Stimulated activated CD8-positive, alpha-beta memory T cell treated with anti-CD3 and anti-CD28 coated beads, Interleukin-7, amount 100 ng/mL, for 4 hours (primary cell): ENCODE data around the gene NDUFB10.
"Not testable (repeated sequence)": the region's sequence is repeated elsewhere in the genome, so short reads cannot be mapped to it uniquely, and the experiment has no call there.

Experiments
- DNase-seq, 2 donors: peaks; one replicate each; pipeline ENCODE4 v3.0.0-alpha.2; 2020; ENCODE audit warnings: low read depth in 2 of 2

Gene NDUFB10

DNA sequence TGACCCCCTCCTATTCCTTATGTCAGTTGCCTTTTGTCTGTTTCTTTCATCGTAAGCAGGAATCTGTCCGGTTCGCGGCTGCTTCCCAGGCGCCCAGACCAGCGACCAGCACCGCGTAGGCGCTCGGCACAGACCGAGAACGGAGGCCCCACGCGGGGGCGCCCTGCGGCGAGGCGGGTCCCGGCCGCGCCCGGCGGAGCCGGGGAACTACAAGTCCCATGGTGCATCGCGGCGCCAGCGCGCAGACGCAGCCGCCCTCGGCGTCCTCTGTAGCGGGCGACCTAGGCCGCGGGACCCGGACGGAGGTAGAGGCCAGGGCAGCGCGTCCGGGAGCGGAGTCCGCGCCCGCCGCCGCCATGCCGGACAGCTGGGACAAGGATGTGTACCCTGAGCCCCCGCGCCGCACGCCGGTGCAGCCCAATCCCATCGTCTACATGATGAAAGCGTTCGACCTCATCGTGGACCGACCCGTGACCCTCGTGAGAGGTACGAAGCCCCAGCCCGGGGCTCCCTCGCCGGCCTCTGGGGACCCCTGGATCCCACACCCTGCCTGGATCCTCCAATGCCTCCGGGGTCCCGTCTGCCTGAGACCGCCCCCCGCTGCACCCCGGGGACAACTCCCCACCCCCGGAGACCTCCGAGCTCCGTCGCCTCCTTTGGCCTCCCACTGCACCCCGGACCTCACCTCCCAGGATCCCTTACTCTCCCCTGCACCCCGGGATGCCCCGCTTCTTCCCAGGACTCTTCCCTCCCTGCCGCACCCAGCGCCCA is at the start of gene NDUFB10:
TSS of gene NDUFB10 (plus strand) at position 270 of the 771 bp plus-strand sequence. CDS start at position 357, 87 bp downstream.
- DNase-seq, result peak; percentile 72 to 87

DNA sequence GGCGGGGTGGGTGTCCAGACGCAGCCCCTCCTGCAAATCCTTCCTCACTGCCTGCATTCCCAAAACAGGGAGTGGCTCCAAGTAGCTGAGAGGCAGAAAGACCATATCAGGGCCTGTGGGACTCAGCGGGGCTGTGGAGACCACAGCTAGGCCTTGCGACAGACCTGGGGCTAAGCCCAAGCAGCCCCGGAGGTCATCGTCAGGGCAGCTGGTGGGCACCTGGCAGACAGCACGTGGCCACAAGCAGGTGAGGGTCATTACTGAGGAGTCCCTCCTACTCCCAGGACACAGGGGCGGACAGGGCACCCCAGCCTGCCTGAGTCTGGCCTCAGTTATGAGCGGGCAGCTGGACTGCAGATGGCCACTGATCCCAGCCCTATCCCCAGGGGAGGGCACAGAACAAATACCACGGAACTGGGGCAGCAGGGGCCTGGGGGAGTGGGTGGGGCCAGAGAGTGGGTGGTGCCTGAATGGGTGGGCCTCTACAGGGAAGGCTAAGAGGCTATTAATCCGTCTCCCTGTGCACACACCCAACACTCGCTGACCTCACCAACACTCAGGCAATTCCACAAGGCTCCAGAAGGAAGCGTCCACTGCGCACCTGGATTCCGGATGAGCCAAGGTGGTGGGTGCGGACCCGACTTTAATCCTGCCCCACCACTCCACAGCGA is 49.6 kb upstream of the NDUFB10 start:
- no peak for DNase-seq

DNA sequence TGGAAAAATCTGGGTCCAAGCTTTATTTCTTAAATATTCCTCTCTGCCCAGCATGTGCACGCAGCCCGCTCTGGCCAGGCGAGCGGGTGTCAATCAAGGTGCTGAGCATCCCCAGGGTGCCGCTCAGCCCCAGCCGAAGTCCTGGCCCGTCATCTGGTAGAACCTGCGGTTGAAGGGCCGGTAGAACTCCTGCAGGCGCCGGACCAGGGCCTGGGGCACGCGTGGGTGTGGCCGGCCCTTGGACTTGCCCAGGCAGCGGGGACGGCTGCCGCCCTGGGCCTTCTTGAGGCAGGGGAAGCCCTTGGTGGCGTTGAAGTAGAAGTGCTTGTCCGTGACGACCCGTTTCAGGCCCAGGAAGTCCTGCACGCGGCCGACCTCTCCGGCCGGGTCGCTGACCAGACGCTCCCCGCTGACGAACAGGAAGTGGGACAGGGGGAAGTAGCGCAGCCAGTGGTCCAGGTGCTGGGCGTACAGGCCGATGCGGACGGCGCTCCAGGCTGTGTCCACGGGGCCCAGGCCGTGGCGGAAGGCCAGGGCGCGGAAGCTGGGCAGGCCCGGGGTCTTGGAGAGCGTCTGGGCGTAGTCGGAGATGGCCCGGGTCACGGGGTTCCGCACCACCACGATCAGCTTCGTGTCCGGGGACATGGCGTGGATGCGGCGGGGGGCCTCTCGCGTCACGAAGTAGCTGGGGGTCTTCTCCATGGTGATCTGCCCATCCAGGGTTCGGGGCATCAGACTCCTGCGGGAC is 47.7 kb upstream of the NDUFB10 start:
- no peak for DNase-seq

DNA sequence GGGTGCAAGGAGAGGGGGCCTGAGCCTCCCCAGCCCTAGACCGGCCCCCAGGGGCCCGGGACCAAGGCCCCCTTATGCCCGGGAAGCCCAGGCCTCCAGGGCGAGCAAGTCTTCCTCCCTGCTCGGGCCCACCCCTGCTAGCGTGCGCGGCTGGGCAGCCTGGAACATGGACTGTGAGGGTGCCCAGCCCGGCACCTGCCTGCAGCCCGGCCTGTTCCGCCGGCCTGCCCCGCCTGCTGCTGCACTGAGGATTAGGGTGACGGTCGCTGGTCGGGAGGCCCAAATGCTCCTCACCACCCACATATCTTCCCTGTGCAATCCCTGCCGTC is 47.2 kb upstream of the NDUFB10 start:
- no peak for DNase-seq

DNA sequence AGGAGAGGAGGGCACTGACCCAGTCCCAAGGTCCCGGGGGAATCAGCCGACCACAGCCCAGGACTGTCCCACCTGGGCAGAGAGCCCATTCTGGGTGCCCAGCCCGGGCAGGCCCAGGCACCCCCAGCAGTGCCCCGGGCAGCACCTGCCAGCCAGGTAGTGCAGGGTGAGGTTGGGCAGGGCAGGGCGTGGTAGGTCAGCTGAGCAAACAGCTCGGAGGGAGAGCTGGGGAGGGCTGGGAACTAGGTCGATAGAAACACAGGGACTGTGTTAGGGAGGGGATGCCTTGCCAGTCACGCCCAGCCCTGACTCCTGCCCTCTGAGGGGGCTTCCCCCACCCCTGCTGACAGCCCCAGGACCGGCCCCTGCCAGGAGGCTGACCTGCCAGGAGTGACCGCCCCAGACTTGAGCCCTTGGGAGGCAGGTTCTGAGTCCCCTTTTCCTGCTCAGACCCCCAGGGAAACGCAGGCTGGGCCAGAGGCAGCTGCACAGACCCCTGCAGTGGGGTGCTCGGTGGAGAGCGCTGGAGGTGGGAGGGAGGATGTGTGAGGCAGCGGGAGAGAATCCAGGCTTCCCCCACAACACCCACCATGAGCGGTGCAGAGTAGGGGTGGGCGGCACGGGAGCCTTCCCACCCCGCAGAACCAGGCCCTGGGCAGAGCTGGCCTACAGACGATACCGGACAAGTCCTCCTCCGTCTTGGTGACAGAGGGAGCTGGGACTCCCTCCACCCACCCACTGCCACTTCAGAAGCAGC is 45.8 kb upstream of the NDUFB10 start:
- no peak for DNase-seq

DNA sequence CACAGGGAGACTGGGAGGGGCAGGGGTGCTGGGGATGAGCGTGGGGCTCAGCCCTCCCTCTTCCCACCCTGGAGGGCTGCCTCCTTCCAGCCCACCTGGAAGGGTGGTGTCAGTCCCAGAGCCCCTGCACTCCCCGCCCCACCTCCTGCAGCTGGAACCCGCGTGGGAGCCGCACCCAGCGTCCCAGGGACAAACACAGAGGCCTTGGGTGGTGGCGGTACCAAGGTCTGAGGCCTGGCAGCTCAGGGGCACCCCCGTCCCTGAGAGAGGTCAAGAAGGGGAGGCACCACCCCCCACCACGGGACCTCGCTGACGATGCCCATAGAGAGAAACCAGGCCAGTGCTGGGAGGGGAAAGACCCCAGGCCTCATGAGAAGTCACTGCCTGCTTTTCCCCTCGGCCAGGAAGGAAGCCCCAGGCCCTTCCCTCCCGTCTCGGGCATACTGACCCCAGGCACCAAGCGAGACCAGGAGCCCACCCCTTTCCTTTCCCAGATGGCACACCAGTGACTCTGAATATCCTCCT is 45.2 kb upstream of the NDUFB10 start:
- no peak for DNase-seq

DNA sequence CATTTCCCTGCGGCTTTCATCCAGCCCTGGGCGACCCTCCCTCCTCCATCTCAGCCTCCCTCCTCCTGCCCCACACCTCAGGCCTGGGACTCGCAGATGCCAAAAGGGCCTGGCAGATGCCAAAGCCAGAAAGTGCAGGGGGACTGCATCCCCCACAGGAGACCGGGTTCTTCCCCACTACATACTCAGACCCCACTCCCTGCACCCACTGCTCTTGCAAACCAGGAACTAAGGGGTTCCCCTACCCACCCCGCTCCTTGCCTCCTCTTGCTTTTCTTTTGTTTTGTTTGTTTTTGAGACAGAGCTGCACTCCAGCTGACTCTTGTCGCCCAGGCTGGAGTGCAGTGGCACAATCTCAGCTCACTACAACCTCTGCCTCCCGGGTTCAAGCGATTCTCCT is 44.4 kb upstream of the NDUFB10 start:
- no peak for DNase-seq

DNA sequence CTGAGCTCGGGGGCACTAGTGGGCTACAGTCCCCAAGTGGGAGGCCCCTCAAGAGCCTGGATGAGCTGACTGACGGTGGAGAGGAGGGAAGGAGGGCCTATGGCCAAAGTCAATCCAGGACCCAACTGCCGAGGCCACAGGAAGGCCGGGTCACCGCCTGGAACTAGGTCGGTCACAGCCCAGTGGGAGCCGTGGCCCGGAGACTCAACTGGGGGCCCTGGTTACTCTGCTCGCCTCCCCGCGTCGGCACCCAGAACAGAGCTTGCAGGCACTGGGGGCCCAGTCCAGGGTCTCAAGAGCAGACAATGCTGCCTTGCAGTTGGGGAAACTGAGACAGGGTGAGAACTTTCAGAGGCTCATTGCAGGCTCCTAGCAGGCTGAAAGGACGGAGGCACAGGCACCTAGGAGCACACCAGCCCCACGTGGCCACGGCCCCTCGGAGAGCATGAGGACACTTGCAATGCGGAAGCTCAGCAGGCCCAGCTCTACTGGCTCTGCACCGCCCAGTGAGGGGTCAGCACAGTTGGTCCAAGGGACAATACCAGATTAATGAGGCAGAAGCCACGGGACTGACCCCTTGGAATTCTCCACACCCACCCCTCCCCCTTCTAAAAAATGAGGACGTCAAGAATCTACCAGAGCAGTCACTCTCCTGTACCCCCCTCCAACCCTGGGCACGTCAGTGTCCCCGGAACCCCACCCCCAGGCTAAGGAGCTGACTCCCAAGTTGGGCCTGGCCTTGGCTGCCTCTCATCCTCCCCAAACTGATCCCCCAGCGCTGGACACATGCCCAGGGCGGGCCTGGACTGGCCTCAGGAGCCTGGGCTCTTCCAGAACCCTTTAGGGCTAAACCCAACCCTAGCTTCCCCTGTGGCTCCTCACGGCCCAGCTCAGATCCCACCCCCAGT is 43.4 kb upstream of the NDUFB10 start:
- DNase-seq, result no peak

DNA sequence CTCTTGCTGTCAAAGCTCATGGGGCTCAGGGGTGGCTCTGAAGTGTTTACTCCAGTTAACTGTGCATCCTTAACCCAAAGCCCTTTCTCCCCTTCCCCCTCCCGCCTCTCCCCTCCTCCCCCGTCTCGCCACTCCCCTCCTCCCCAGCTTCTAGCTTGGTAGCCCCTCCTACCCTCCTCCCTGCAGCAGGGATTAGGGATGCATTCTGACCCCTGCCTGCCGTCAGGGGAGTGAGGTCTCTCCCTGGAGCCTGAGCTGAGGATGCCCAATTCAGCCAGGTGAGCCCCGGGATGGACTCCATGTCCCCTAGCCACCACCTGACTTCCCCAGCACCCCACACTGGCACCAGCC is 42.7 kb upstream of the NDUFB10 start:
- no peak for DNase-seq

DNA sequence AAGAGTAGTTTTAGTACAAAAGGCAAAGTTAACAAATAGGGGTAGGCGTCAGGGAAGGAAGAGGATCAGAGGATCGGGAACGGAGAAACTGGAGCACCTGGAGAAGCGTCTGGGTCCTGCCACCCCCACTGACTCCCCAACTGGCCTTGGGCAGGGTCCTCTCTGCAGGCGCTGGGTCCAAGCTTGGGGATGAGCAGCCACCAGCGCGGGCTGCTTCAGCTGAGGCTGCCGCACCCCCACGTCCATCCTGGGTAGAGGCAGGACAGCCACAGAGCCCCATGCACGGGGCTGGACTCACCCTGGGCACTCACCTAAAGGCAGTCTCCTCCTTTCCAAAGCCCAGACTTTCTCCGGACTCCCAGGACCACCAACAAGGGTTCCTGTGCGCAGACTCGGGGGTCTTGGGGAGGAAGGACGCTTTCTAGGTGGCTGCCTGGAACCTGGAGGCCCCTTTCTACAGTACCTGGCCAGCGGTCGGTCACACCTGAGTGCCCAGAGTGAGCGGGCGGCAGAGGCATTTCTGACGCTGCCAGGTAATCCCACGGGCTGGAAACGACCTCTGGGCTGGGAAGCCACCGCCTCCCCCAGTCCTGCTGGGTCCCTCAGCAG is 42.2 kb upstream of the NDUFB10 start:
- no peak for DNase-seq

DNA sequence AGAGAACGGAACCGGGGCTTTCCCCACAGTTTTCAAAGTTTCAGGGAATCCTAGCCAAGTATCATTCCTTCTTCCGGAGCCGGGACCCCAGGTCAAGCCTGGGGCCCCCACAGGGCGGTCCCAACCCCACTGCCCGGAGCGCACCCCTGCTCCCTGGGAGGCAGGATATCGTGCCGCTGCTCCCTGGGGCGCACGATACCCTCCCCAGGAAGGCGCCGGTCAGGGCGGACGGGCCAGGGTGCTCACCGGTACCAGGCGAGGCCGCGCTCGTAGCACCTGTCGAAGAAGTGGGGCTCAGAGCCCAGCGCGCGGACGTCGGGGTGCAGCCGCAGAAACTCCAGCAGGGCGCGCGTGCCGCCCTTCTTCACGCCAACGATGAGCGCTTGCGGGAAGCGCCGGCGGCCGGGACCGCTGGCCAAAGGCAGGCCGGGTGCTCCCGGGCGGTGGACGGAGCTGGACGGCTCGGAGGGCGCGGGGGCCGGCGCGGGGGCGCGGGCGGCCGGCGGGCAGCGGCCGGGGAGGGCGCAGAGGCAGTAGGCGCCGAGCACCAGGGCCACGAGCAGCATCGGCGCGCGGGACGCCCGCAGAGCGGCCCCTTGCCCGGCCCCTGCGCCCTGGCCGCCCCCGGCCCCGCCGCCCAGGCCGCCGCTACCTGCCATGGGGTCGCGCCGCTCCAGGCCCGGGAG is 41.5 kb upstream of the NDUFB10 start:
- DNase-seq, result no peak

DNA sequence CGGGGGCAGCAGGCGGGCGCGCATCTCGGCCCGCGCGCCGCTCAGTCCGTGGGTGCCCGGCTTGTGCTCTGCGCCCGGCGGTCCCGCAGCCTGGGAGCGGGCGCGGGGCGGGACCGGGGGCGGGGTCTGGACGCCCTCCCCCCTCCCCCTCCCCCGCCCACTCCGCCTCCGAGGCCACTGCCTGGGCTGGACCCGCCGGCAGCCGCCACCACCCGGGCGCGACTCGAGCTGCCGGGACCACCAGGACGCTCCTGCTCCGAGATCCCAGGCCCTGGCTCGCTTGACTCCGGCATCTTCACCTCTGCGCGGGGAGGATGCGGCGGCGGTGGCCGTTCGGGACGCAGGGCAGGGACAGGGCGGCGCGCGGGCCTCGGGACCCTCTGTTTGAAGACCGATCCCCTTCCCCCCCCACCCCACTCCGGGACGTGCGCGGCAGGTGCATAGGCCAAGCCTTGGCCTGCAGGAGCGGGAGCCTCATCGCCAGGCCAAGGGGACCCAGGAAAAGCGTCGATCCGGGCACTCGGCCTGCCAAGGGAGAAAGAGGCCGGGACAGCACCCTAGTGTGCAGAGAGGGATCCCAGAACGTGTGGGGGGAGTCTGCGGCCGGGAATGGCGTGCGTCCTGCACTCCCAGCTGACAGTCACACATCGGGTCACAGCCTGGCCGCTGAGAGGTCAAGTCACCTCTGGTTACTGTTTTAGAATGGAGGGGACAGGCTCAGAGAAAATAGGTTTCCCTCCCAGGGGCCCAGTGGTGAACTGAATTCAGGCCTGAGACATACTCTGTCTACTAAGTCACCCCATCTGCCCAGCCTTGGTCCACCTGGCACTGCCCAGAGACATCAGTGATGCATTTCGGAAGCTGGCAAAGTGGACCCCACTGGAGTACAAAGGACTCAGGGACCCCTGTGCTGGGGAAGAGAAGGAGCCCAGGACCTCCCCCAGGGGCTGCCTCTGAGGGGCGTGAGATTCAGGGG is 40.7 kb upstream of the NDUFB10 start, which contains the start of gene HS3ST6:
TSS of gene HS3ST6 (minus strand) at position 65 of the 976 bp plus-strand sequence. CDS start 92 bp downstream, outside the sequence.
- no peak for DNase-seq

DNA sequence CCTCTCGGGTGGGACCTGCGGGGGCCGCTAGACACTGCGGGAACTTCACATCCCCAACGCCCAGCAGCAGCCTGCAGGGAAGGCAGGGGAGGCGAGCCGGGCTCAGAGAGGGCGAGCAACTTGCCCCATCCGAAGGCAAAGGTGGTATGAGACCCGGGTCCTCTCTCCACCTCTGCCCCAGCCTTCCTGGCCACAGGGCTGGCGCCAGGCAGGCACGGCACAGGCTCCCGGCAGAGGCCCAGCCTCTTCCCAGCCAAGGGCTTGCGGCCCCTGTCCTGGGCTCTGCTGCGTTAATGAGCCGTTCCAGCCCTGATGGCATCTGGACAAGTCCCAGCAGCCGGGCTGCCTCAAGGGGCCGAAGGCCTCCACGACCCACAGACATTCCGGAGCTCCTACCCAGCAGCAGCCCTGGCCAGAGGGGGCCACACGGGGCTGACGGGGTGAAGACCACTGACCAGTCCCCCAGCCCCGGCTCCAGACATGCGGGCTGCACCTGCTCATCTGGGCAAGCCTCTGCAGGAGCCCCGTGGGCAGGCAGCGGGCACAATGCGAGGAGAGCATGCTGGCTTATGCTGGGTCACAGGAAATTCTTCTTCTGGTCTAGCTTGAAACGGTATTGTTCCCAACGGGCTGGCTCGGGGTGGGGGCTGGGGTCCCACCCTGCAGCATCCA is 39.9 kb upstream of the NDUFB10 start:
- DNase-seq, result no peak

DNA sequence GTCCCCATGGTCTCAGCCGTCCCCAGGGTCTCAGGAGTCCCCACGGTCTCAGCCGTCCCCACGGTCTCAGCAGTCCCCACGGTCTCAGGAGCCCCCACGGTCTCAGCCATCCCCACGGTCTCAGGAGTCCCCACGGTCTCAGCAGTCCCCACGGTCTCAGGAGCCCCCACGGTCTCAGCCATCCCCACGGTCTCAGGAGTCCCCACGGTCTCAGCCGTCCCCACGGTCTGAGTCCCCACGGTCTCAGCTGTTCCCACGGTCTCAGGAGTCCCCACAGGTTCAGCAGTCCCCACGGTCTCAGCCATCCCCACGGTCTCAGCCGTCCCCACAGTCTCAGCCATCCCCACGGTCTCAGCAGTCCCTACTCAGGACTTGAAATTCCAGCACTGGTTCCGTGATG is 39.2 kb upstream of the NDUFB10 start:
- DNase-seq, result not testable (repeated sequence)

DNA sequence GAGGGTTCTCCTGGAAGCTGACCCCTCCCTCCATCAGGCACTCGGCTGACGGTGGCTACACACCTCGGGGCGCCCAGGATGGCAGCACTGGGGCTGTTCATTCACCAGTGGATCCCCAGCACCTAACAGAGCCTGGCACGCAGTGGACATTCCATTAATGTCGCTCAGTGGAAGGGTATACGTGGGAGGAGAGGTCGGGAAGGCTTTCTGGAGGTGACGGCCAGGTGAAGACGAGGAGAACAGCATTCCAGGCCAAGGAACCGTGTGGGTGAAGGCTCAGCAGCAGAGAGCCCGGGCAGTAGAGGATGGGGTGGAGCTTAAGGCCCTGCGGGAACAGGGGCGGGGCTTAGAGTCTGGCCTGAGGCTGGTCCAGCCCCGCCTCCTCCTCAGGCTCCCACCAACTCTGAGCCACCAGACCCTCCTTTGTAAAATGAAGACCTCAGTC is 38.6 kb upstream of the NDUFB10 start:
- DNase-seq, result no peak

DNA sequence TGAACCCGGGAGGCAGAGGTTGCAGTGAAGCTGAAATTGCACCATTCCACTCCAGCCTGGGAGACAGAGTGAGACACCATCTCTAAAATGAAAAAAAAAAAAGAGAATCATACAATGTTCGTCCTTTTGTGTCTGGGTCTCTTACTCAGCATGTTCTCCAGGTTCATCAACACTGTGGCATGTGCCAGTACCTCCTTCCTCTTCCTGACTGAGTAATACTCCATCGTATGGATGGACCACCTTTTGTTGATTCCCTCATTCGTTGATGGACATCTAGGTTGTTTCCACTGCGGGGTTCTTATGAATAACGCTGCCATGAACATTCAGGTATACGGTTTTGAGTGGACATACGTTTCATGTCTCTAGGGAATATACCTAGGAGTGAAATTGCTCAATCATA is 37.0 kb upstream of the NDUFB10 start:
- no peak for DNase-seq

DNA sequence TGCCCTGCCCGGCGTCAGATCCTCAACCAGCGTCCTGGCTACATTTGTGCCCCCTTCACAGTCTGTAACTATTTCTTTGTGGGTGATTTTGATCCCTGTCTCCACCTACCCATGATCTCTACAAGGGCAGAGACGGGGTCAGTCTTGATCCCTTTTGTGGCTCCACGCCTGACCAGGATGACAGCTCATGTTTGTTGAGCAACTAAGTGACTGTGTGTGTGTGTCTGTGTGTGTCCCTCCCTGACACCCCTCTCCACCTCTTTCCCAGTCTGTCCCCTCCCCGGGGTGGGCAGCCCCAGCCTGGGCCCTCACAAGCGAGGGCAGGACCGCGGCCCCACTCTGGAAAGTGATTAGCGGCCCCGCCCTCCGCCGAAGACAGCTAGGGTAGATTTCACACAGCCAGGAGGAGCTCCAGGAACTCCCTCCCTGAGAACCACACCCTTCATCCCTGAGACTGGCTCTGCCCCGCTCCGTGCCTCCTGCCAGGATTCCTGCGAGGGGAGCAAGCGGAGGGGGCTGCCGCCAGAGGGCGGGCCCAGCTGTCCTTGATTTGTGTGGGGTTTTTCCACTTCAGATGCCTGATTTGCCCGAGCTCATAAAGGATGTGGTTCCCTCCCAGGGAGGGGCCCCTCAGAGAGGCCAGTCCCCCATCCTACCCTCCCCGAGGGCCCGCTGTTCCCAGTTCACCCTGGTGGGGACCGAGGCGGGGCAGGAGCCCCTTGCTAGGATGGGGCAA is 35.9 kb upstream of the NDUFB10 start:
- DNase-seq, result no peak
